ENCODE data around the gene FMN1. TPM values are rescaled to one million over a fixed set of nuclear protein-coding genes. Genes with fewer than 3 reads are reported as not detected.

FMN1 gene
- polyA plus RNA-seq, 1 experiment: 3.7 TPM

DNA sequence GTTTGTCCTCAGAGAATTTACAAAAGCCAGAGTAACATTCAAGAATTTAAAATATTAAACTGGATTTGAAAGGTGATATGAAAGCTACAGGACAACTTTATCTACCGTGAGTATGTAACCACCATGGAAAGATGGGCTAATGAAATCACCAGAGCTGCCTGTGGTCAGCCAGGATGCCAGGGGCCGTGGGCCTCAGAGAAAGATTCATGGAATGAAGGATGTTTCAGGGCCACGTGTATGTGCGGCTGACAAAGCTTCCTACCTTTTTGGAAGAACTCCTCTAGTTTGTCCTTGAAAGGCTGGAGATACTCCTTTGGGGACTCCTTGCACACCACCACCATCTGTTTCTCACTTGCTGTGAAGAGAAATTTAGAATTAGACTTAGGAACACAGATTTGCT lies 337.8 kb downstream of the FMN1 start:
- no peak for DNase-seq (ENCODE audit: low read depth, low spot score)
- ChIA-PET POLR2A (interaction anchor here (0.7 to 2.0 kb wide), 6 partner anchors 10 to 54 kb away, joined by 3 to 16 read pairs (median 10); no protein-coding TSS in a partner anchor), CTCF (interaction anchor here (1.0 to 2.5 kb wide), 3 partner anchors 13 to 207 kb away, joined by 3 to 12 read pairs (median 10); no protein-coding TSS in a partner anchor)

DNA sequence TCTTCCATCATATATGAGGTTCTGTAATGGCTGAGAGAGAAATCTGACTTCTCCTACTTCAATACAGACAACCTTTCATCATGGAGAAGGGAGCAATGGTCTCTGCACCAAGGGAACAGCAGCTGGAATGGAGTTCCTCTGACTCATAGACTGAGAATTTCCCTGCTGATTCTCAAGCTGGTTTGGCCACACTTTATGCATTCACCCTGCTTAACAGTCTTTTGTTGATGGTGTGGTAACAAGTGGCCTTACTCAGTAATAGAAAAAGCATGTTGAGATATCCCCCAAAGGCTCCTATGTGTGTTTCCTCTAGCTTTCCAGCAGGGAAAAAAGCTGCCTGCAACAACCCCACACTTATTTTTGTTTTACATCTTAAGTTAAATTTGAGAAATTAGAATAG lies 338.6 kb downstream of the FMN1 start:
- ChIA-PET POLR2A (interaction anchor here (0.6 to 2.0 kb wide), 7 partner anchors 11 to 66 kb away, joined by 3 to 16 read pairs (median 7); no protein-coding TSS in a partner anchor), CTCF (interaction anchor here (1.2 to 2.5 kb wide), 3 partner anchors 12 to 206 kb away, joined by 3 to 12 read pairs (median 10); no protein-coding TSS in a partner anchor)
- no peaks in the 10 kb centered on the region for H3K9me3 ChIP-seq (ENCODE audit: control insufficient read depth, insufficient read depth, low read length)
- H3K27ac ChIP-seq (ENCODE audit: low read depth, low read length): peak overlapping the region; percentile 94
- DNase-seq (ENCODE audit: low read depth, low spot score): peak; percentile 97
- TF ChIP-seq, protein P1, sequence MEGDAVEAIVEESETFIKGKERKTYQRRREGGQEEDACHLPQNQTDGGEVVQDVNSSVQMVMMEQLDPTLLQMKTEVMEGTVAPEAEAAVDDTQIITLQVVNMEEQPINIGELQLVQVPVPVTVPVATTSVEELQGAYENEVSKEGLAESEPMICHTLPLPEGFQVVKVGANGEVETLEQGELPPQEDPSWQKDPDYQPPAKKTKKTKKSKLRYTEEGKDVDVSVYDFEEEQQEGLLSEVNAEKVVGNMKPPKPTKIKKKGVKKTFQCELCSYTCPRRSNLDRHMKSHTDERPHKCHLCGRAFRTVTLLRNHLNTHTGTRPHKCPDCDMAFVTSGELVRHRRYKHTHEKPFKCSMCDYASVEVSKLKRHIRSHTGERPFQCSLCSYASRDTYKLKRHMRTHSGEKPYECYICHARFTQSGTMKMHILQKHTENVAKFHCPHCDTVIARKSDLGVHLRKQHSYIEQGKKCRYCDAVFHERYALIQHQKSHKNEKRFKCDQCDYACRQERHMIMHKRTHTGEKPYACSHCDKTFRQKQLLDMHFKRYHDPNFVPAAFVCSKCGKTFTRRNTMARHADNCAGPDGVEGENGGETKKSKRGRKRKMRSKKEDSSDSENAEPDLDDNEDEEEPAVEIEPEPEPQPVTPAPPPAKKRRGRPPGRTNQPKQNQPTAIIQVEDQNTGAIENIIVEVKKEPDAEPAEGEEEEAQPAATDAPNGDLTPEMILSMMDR (IDR thresholded peaks at IDR 0.05; ENCODE audit: low read depth, low read length): peak; percentile 37; the same call in 1 of the 2 replicates
- no peak overlapping the region for H3K4me3 ChIP-seq (ENCODE audit: low read depth, low read length)
- no peaks in the 10 kb centered on the region for H3K27me3 ChIP-seq (ENCODE audit: control insufficient read depth, insufficient read depth, low read length)

More for the DNA sequence above, 337.8 kb downstream of the FMN1 start:
- Histone ChIP-seq H3K27me3 (ENCODE audit: control insufficient read depth, insufficient read depth, low read length) (no peaks in the 10 kb centered on the region), H3K9me3 (ENCODE audit: control insufficient read depth, insufficient read depth, low read length) (no peaks in the 10 kb centered on the region), H3K4me3 (ENCODE audit: low read depth, low read length) (no peak overlapping the region), H3K27ac (ENCODE audit: low read depth, low read length) (peak overlapping the region; percentile 94)
- TF ChIP-seq, protein P1 (IDR thresholded peaks at IDR 0.05; ENCODE audit: low read depth, low read length): no peak

DNA sequence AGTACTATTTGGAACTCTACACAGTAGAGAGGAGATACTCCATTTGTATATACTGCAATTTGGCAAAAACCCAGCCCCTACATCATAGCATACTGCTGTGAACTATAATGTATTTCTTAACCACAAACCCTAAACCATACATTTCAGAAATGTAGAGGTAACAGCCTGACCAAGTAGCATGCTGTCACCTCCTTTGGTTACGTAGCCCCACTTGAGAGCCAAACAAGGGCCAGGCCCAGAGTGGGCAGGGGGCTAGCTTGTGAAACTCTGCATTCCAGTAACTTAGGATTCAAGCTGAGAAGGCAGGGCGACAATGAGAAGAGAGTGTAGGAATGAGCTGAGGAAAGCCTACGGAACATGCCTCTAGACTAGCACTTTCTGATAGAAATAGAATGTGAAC lies 340.9 kb downstream of the FMN1 start:
- no peak for DNase-seq (ENCODE audit: low read depth, low spot score)
- CTCF ChIA-PET: interaction anchor here (0.9 to 2.0 kb wide), 3 partner anchors 10 to 203 kb away, joined by 3 to 8 read pairs (median 7); no protein-coding TSS in a partner anchor
- 0 out of 2 replicates have a peak, but pooled peaks cover 4% of the 10 kb centered on the region for H3K9me3 ChIP-seq (ENCODE audit: control insufficient read depth, insufficient read depth, low read length)
- TF ChIP-seq, protein P1 (IDR thresholded peaks at IDR 0.05; ENCODE audit: low read depth, low read length): no peak
- peak overlapping the region; percentile 40 for H3K27ac ChIP-seq (ENCODE audit: low read depth, low read length)
- POLR2A ChIA-PET: interaction anchor here (0.6 kb wide), 1 partner anchor 116 kb away, joined by 4 read pairs; no protein-coding TSS in a partner anchor
- no peak overlapping the region for H3K4me3 ChIP-seq (ENCODE audit: low read depth, low read length)
- H3K27me3 ChIP-seq (ENCODE audit: control insufficient read depth, insufficient read depth, low read length): no peaks in the 10 kb centered on the region

DNA sequence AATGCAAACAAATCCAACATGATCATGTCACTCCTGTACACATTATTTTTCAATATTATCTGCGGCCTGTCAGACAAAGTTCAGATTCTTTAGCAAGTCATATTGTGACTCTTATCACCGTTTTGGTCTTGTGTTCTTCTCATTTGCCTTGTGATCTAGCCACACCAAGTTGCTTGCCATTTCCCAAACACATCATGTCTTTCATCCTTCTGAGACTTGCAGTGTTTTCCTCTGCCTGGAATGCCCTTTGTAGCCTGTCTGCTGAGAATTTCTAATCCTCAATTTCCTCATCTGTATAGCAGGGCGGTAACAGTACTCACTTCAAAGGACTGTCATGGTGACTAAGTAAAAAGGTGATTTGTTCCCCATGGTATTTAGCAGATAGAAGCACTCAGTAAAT lies 341.7 kb downstream of the FMN1 start:
- peak overlapping the region; percentile 53 for H3K27ac ChIP-seq (ENCODE audit: low read depth, low read length)
- TF ChIP-seq, protein P1 (IDR thresholded peaks at IDR 0.05; ENCODE audit: low read depth, low read length): no peak
- H3K27me3 ChIP-seq (ENCODE audit: control insufficient read depth, insufficient read depth, low read length): no peaks in the 10 kb centered on the region
- POLR2A ChIA-PET: no interaction called here
- CTCF ChIA-PET: interaction anchor here (2.2 kb wide), 1 partner anchor 190 kb away, joined by 8 read pairs; no protein-coding TSS in a partner anchor
- no peak overlapping the region for H3K4me3 ChIP-seq (ENCODE audit: low read depth, low read length)
- H3K9me3 ChIP-seq (ENCODE audit: control insufficient read depth, insufficient read depth, low read length): 0 out of 2 replicates have a peak, but pooled peaks cover 4% of the 10 kb centered on the region
- DNase-seq (ENCODE audit: low read depth, low spot score): no peak

DNA sequence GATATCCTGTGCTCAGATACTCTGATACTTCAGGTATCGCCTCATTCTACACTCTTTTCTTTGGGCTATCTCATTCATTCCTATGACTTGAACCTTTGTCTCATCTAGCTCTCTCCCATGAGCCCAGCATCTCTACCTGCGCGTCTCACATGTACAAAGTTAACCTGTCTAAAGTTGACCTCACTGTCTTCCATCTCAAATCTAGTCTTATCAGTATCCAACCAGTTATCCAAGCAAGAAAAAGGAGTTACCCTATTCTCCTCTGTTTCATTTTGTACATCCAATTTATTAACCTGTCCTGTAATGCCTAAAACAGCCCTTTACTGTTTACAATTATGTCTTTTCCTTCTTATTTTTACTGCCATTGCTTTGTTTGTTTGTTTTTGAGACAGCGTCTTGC lies 342.5 kb downstream of the FMN1 start:
- Histone ChIP-seq H3K9me3 (ENCODE audit: control insufficient read depth, insufficient read depth, low read length) (0 out of 2 replicates have a peak, but pooled peaks cover 4% of the 10 kb centered on the region), H3K4me3 (ENCODE audit: low read depth, low read length) (no peak overlapping the region), H3K27ac (ENCODE audit: low read depth, low read length) (peak overlapping the region; percentile 93), H3K27me3 (ENCODE audit: control insufficient read depth, insufficient read depth, low read length) (no peaks in the 10 kb centered on the region)
- TF ChIP-seq, protein P1 (IDR thresholded peaks at IDR 0.05; ENCODE audit: low read depth, low read length): no peak
- ChIA-PET POLR2A (interaction anchor here (0.7 to 3.0 kb wide), 8 partner anchors 14 to 104 kb away, joined by 3 to 21 read pairs (median 5); no protein-coding TSS in a partner anchor), CTCF (interaction anchor here (1.9 to 2.2 kb wide), 2 partner anchors 142 to 190 kb away, joined by 7 to 8 read pairs; no protein-coding TSS in a partner anchor)
- no peak for DNase-seq (ENCODE audit: low read depth, low spot score)

Data from AG04450 (cell line).